PFSK-1 (cell line): ENCODE data around the gene ANKRD10.

ENCODE experiments used
- POLR2AphosphoS5 ChIP-seq: IDR thresholded peaks from 2 replicates; pipeline ENCODE4 v1.6.1; 2012; ENCODE audit warnings: low read depth, mild to moderate bottlenecking, control low read depth, low read length, moderate library complexity
- TF ChIP-seq, protein P1 (sequence below), 2 experiments: IDR thresholded peaks; 2 replicates each; pipeline versions ENCODE4 v1.6.1 to v1.8.0; 2011 to 2012; ENCODE audit warnings: low read depth in 2 of 2, low read length in 2 of 2, control low read depth in 1 of 2, inconsistent platforms in 1 of 2, mild to moderate bottlenecking in 1 of 2, moderate library complexity in 1 of 2; ENCODE audit not compliant: insufficient read depth in 1 of 2

DNA sequence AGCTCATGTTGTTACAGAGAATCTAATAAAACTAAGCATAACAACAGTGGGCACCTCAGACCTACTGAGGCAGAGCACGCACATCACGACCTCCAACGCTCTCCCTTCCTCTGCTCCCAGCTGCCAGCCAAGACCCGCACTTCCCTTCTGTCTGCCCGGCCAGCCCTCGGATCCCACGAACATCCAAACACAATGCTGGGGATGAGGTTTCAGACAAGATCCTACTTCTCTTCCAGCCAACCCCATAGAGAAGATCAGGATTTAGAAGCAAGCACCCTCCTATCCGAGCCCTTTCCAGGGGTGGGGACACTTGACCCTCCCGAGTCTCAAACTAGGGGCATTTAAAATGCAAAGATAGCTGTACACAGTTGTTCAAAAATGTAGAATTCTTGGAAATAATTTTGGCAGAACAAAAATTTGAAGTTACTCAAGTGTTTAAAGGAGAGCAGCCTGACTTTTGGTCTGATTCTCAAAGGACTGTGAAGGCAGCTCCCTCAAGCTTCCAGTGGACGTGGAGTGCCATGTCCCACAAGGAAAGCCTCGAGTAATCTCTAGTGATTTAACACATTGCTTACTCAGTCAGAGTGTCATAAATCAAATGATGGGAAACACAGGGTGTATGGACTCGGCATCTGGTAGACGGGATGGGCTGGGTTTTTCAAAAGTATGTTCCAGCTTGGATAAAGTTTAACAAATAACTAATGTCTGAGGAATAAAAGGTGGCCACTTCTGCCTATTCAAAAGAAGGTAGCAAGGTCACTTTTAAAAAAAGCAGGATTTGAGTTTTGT lies 32.8 kb downstream of the ANKRD10 start:
- TF ChIP-seq, protein P1, sequence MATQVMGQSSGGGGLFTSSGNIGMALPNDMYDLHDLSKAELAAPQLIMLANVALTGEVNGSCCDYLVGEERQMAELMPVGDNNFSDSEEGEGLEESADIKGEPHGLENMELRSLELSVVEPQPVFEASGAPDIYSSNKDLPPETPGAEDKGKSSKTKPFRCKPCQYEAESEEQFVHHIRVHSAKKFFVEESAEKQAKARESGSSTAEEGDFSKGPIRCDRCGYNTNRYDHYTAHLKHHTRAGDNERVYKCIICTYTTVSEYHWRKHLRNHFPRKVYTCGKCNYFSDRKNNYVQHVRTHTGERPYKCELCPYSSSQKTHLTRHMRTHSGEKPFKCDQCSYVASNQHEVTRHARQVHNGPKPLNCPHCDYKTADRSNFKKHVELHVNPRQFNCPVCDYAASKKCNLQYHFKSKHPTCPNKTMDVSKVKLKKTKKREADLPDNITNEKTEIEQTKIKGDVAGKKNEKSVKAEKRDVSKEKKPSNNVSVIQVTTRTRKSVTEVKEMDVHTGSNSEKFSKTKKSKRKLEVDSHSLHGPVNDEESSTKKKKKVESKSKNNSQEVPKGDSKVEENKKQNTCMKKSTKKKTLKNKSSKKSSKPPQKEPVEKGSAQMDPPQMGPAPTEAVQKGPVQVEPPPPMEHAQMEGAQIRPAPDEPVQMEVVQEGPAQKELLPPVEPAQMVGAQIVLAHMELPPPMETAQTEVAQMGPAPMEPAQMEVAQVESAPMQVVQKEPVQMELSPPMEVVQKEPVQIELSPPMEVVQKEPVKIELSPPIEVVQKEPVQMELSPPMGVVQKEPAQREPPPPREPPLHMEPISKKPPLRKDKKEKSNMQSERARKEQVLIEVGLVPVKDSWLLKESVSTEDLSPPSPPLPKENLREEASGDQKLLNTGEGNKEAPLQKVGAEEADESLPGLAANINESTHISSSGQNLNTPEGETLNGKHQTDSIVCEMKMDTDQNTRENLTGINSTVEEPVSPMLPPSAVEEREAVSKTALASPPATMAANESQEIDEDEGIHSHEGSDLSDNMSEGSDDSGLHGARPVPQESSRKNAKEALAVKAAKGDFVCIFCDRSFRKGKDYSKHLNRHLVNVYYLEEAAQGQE (IDR thresholded peaks at IDR 0.05; ENCODE audit: insufficient read depth in 1 of 2, low read depth in 2 of 2, low read length in 2 of 2), result no peak
- no peak for TF ChIP-seq POLR2AphosphoS5
